HG02571 (cell line): ENCODE data around the gene UBL3.

Experiments used
- ATAC-seq: cut with Tn5 transposase; IDR thresholded peaks from one replicate; pipeline ENCODE4 v1.9.1; 2021; ENCODE audit warnings: mild to moderate bottlenecking, moderate library complexity; ENCODE audit not compliant: unreplicated experiment

UBL3 gene

GRCh38 chr13:29761815-29762214 is 88.6 kb downstream of the UBL3 start:
- no peak for ATAC-seq

GRCh38 chr13:29761160-29761559 is 89.3 kb downstream of the UBL3 start:
- ATAC-seq = no peak

GRCh38 chr13:29760544-29760943 is 89.9 kb downstream of the UBL3 start:
- no peak for ATAC-seq

GRCh38 chr13:29758531-29759114 is 91.8 kb downstream of the UBL3 start:
- ATAC-seq = peak; percentile 90

GRCh38 chr13:29756506-29756905 is 93.9 kb downstream of the UBL3 start:
- no peak for ATAC-seq

GRCh38 chr13:29754473-29754806 is 96.0 kb downstream of the UBL3 start:
- no peak for ATAC-seq

GRCh38 chr13:29753618-29754472 is 96.6 kb downstream of the UBL3 start:
- ATAC-seq = no peak

GRCh38 chr13:29752175-29752574 is 98.2 kb downstream of the UBL3 start:
- ATAC-seq = no peak

- no peak for ATAC-seq
Measured at GRCh38 chr13:29750183-29750530, 100.3 kb downstream of the UBL3 start.

- ATAC-seq = no peak
Measured at GRCh38 chr13:29749401-29750182, 100.8 kb downstream of the UBL3 start.

- no peak for ATAC-seq
Measured at GRCh38 chr13:29748097-29748496, 102.3 kb downstream of the UBL3 start.

GRCh38 chr13:29746148-29746677 is 104.2 kb downstream of the UBL3 start:
- ATAC-seq = no peak

- ATAC-seq = no peak
Measured at GRCh38 chr13:29745704-29746103, 104.7 kb downstream of the UBL3 start.

- ATAC-seq = no peak
Measured at GRCh38 chr13:29743201-29743786, 107.1 kb downstream of the UBL3 start.

GRCh38 chr13:29740961-29741360 is 109.5 kb downstream of the UBL3 start:
- ATAC-seq = no peak

GRCh38 chr13:29737061-29737460 is 113.4 kb downstream of the UBL3 start:
- ATAC-seq = no peak

GRCh38 chr13:29733147-29733611 is 117.2 kb downstream of the UBL3 start:
- ATAC-seq = no peak

GRCh38 chr13:29730253-29730652 is 120.2 kb downstream of the UBL3 start:
- no peak for ATAC-seq

- ATAC-seq = no peak
Measured at GRCh38 chr13:29722415-29722814, 128.0 kb downstream of the UBL3 start.

- ATAC-seq = no peak
Measured at GRCh38 chr13:29721766-29722165, 128.7 kb downstream of the UBL3 start.

GRCh38 chr13:29718694-29719093 is 131.7 kb downstream of the UBL3 start:
- ATAC-seq = no peak
